GM12878 (cell line): ENCODE measurements around the gene PFKP. TPM values are rescaled to one million over a fixed set of nuclear protein-coding genes. Genes with fewer than 3 reads are reported as not detected.

Source experiments
- ATAC-seq: fragments of 200-7000 bp; cut with Tn5 transposase; 3 replicates; pipeline ENCODE4 v1.9.1; 2020; ENCODE audit warnings: mild to moderate bottlenecking, moderate library complexity
- BruUV-seq: library from RNA; stranded (reverse); fragments of 400-500 nt; replicated peaks from 2 replicates; lab custom pipeline; 2021; lab: Mats Ljungman, UMichigan
- CTCF ChIA-PET: fragments of 300-600 bp; sonication (Branson Sonifier 250); formaldehyde crosslinking; extraction: SDS; loops from one replicate; lab custom pipeline; 2021; ENCODE audit warnings: inconsistent platforms; lab: Yijun Ruan, JAX
- POLR2A ChIA-PET: fragments of 350-600 bp; formaldehyde crosslinking; extraction: SDS; loops from one replicate; lab custom pipeline; 2021; ENCODE audit warnings: inconsistent platforms; lab: Charles Lee
- RAD21 ChIA-PET: fragments of 300-600 bp; sonication (Branson Sonifier 250); formaldehyde crosslinking; loops from one replicate; lab custom pipeline; 2023; ENCODE audit warnings: antibody characterized with exemption; ENCODE audit not compliant: unreplicated experiment; lab: Charles Lee
- SMC1A ChIA-PET: fragments of 300-600 bp; sonication (Branson Sonifier 250); formaldehyde crosslinking; loops from one replicate; lab custom pipeline; 2023; ENCODE audit not compliant: unreplicated experiment, uncharacterized antibody; lab: Charles Lee
- DNase-seq: peaks from one replicate; pipeline ENCODE4 v3.0.0-alpha.2; 2011; ENCODE audit warnings: low read depth, low spot score
- FAIRE-seq: peaks from 3 replicates; lab custom pipeline; 2011; peaks lifted over from hg19 to GRCh38; lab: Jason Lieb, UNC
- H2AFZ ChIP-seq: 2 replicates; pipeline ENCODE4 v1.6.0; 2011; ENCODE audit warnings: low read depth, low read length, control low read depth; ENCODE audit not compliant: control insufficient read depth
- H3K27ac ChIP-seq: 2 replicates; pipeline ENCODE4 v1.5.1; 2011; ENCODE audit warnings: control low read depth; ENCODE audit not compliant: control insufficient read depth, insufficient read depth
- H3K27me3 ChIP-seq, 2 experiments: replicated peaks in 1 of 2; 2 replicates each; pipeline versions ENCODE4 v1.6.0 to v1.6.1; 2011; ENCODE audit warnings: low read length in 1 of 2; ENCODE audit not compliant: control insufficient read depth in 2 of 2, insufficient read depth in 2 of 2
- H3K36me3 ChIP-seq, 2 experiments: 2 replicates each; pipeline ENCODE4 v1.5.1; 2011; ENCODE audit warnings: low read length in 1 of 2; ENCODE audit not compliant: control insufficient read depth in 2 of 2, insufficient read depth in 2 of 2
- H3K4me1 ChIP-seq: 2 replicates; pipeline ENCODE4 v1.6.1; 2011; ENCODE audit warnings: mild to moderate bottlenecking, low read length, moderate library complexity, mixed read lengths; ENCODE audit not compliant: control insufficient read depth, insufficient read depth
- H3K4me2 ChIP-seq: 2 replicates; pipeline ENCODE4 v1.6.0; 2011; ENCODE audit warnings: control low read depth; ENCODE audit not compliant: control insufficient read depth, insufficient read depth
- H3K4me3 ChIP-seq: fragments of 200-600 bp; sonication (generic); 2 replicates; pipeline ENCODE4 v1.5.1; 2016
- H3K79me2 ChIP-seq: 2 replicates; pipeline ENCODE4 v1.6.0; 2011; ENCODE audit warnings: low read length; ENCODE audit not compliant: control insufficient read depth, insufficient read depth
- H3K9ac ChIP-seq: 2 replicates; pipeline ENCODE4 v1.8.0; 2011; ENCODE audit warnings: low read length, control low read depth, mixed read lengths; ENCODE audit not compliant: control insufficient read depth, insufficient read depth
- H3K9me3 ChIP-seq: replicated peaks from 3 replicates; pipeline ENCODE4 v1.5.1; 2011; ENCODE audit warnings: mild to moderate bottlenecking, low read length; ENCODE audit not compliant: control insufficient read depth, insufficient read depth
- H4K20me1 ChIP-seq: 2 replicates; pipeline ENCODE4 v1.6.0; 2011; ENCODE audit not compliant: control insufficient read depth, insufficient read depth
- CBX5 ChIP-seq: sonication (generic); IDR thresholded peaks from 2 replicates; pipeline ENCODE4 v1.6.1; 2016; ENCODE audit warnings: low read depth, moderate library complexity, mild to moderate bottlenecking, inconsistent platforms
- CTCF ChIP-seq, 3 experiments: IDR thresholded peaks in 2 of 3; conservative IDR thresholded peaks in 1 of 3; 2 replicates each; pipeline ENCODE4 v1.5.1; 2011; ENCODE audit warnings: low read depth in 3 of 3, low read length in 3 of 3, mild to moderate bottlenecking in 3 of 3, control low read depth in 2 of 3, moderate library complexity in 2 of 3, inconsistent platforms in 1 of 3, mixed read lengths in 1 of 3; ENCODE audit not compliant: control insufficient read depth in 2 of 3, insufficient read depth in 1 of 3; ENCODE audit errors: extremely low read depth in 1 of 3
- EGR1 ChIP-seq, 2 experiments: IDR thresholded peaks; 1 replicate in 1 of 2; 2 replicates in 1 of 2; pipeline ENCODE4 v1.6.1; 2011 to 2012; ENCODE audit warnings: low read depth in 2 of 2, low read length in 2 of 2, borderline replicate concordance in 1 of 2, mild to moderate bottlenecking in 1 of 2, moderate library complexity in 1 of 2
- MYB ChIP-seq: fragments of 150-350 bp; IDR thresholded peaks from 2 replicates; pipeline ENCODE4 v1.6.1; 2014; ENCODE audit warnings: mild to moderate bottlenecking, low read depth, low read length, borderline replicate concordance
- NFYB ChIP-seq: IDR thresholded peaks from 2 replicates; pipeline ENCODE4 v1.6.1; 2011; ENCODE audit warnings: low read depth, mild to moderate bottlenecking, low read length, improper control_type of control experiment, moderate library complexity; ENCODE audit not compliant: insufficient read depth
- POU2F2 ChIP-seq: IDR thresholded peaks from 3 replicates; pipeline ENCODE4 v1.6.1; 2011; ENCODE audit warnings: low read depth, mild to moderate bottlenecking, low read length, borderline replicate concordance
- TCF12 ChIP-seq: IDR thresholded peaks from 2 replicates; pipeline ENCODE4 v1.6.1; 2011; ENCODE audit warnings: low read depth, mild to moderate bottlenecking, low read length
- TCF7 ChIP-seq: IDR thresholded peaks from 2 replicates; pipeline ENCODE4 v1.6.1; 2014; ENCODE audit warnings: antibody characterized with exemption, borderline replicate concordance
- YBX1 ChIP-seq: fragments of 450-650 bp; IDR thresholded peaks from 2 replicates; pipeline ENCODE4 v1.6.1; 2016; ENCODE audit warnings: antibody characterized with exemption
- ZSCAN29 ChIP-seq: fragments of 450-650 bp; IDR thresholded peaks from 2 replicates; pipeline ENCODE4 v1.6.1; 2017; ENCODE audit warnings: mild to moderate bottlenecking, moderate library complexity
- WGBS: methylation state at CpG from one replicate; pipeline ENCODE4 v1.1.6; 2016; ENCODE audit warnings: low lambda C conversion rate; ENCODE audit not compliant: insufficient replicate concordance, insufficient coverage; ENCODE audit errors: missing lambda C conversion rate; 5-methylcytosine and 5-hydroxymethylcytosine counted together
- in situ Hi-C: fragments of 300-500 bp; cut with MboI; formaldehyde crosslinking; loops from 9 replicates; pipeline ENCODE4 v1.14.3; 2018; ENCODE audit warnings: mixed read lengths
- intact Hi-C: fragments of 100-400 bp; cut with micrococcal nuclease; formaldehyde crosslinking; loops from one replicate; pipeline ENCODE4 v1.14.2; 2022; ENCODE audit not compliant: unreplicated experiment
- polyA plus RNA-seq, 11 experiments: library from polyadenylated mRNA; depleted of rRNA in 4 of 11; unstranded in 6 of 11; stranded (reverse) in 5 of 11; fragments of >200 nt; fragmentation: Nextera tagmentation in 4 of 11; fragmentation: Illumina TruSeq in 1 of 11; extraction: Ambion mirVana in 4 of 11; extraction: Trizol in 1 of 11; gene quantifications; 1 replicate in 1 of 11; 2 replicates in 10 of 11; pipeline versions ENCODE4 v1.2.1 to v1.2.3, GENCODE V29; 2011 to 2016; ENCODE audit warnings: inconsistent platforms in 2 of 11, missing spikeins in 2 of 11, low read depth in 1 of 11
- total RNA-seq, 4 experiments: library from RNA; depleted of rRNA in 3 of 4; stranded (reverse); fragments of >200 nt in 3 of 4; fragmentation: Illumina TruSeq in 1 of 4; extraction: Trizol in 1 of 4; gene quantifications; 2 replicates each; pipeline versions ENCODE4 v1.2.1 to v1.2.3, GENCODE V29; 2013 to 2021

Gene PFKP
- total and polyA plus RNA-seq, 10 of the 15 experiments (the other 5 are each of a cell fraction or from before 2014, with no cell fraction given), result 27.0 to 145 (median 95.7) TPM

DNA sequence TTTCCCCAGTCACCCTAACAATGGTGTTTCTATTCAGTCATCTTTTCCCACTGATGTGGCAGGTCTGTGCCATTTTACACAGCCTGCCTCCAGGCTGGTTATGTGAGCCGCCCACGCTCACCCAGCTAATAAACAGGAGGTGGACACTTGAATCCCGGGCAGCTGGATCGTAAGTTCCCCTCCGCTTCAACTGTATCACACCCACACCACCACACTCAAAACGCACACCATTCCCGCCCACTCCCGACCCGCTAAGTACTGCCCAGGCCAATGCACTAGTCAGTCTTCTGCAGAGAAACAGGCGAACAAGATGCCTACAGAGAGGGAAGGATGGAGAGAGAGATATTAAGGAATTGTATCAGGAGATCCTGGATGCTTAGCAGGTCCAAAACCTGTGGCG lies 38.9 kb upstream of the PFKP start:
- H3K4me3 ChIP-seq, result no peak overlapping the region
- no peaks in the 10 kb centered on the region for H3K4me1 ChIP-seq
- DNase-seq, result no peak
- H3K27ac ChIP-seq, result no peak overlapping the region
- ChIA-PET CTCF (no interaction called here), RAD21 (no interaction called here)
- H2AFZ ChIP-seq, result no peak overlapping the region
- no peak for ATAC-seq
- H3K79me2 ChIP-seq, result no peaks in the 10 kb centered on the region
- H3K9ac ChIP-seq, result no peak overlapping the region
- no peak overlapping the region for H3K4me2 ChIP-seq
- intact Hi-C loops, result no loop called here
- BruUV-seq, result no TSS peak
- no peaks in the 10 kb centered on the region for H3K9me3 ChIP-seq
- 52% methylated on average over 11 of the region's 11 CpGs for WGBS
- no peaks in the 10 kb centered on the region; a peak in 1 of 4 replicates for H3K27me3 ChIP-seq
- TF ChIP-seq ZSCAN29 (no peak), MYB (no peak), POU2F2 (no peak), CTCF (IDR thresholded peaks at IDR 0.05 in 2 of 3, conservative IDR thresholded peaks at IDR 0.05 in 1 of 3; ENCODE audit: control insufficient read depth in 2 of 3, extremely low read depth in 1 of 3, insufficient read depth in 1 of 3, low read depth in 3 of 3, low read length in 3 of 3) (no peak), NFYB (no peak), CBX5 (no peak), YBX1 (no peak), TCF7 (no peak), EGR1 (IDR thresholded peaks at IDR 0.05; ENCODE audit: borderline replicate concordance in 1 of 2, low read depth in 2 of 2, low read length in 2 of 2) (no peak), TCF12 (no peak)
- TF ChIP-seq, all 136 proteins: peak for 0
- ChIA-PET SMC1A (no interaction called here), POLR2A (no interaction called here)
- in situ Hi-C loops, result no loop called here
- no peak for FAIRE-seq
- Histone ChIP-seq H3K36me3 (no peaks in the 10 kb centered on the region), H4K20me1 (no peaks in the 10 kb centered on the region)
